H1 (cell line): Measurements from ENCODE around the gene RNASE7. TPM values are rescaled to one million over a fixed set of nuclear protein-coding genes. Genes with fewer than 3 reads are reported as not detected.

Experiments
- CTCF ChIA-PET: fragments of 300-600 bp; sonication (Branson Sonifier 250); formaldehyde crosslinking; loops from one replicate; lab custom pipeline; 2021; ENCODE audit not compliant: partially characterized antibody; lab: Charles Lee
- POLR2A ChIA-PET: fragments of 300-600 bp; sonication (Branson Sonifier 250); formaldehyde crosslinking; loops from one replicate; lab custom pipeline; 2021; ENCODE audit warnings: inconsistent platforms; ENCODE audit not compliant: partially characterized antibody; lab: Charles Lee
- DNase-seq, 2 experiments: peaks; one replicate each; pipeline versions ENCODE4 v3.0.0 to v3.0.0-alpha.2; 2010 to 2022; ENCODE audit warnings: low spot score in 2 of 2, low read depth in 1 of 2, mixed read lengths in 1 of 2
- FAIRE-seq: peaks from 2 replicates; lab custom pipeline; 2011; peaks lifted over from hg19 to GRCh38; lab: Jason Lieb, UNC
- H2AFZ ChIP-seq: 2 replicates; pipeline ENCODE4 v1.8.1; 2012; ENCODE audit warnings: low read length, inconsistent platforms
- H2AK5ac ChIP-seq: 2 replicates; pipeline ENCODE4 v1.6.1; 2013; ENCODE audit warnings: low read depth, low read length
- H2BK120ac ChIP-seq: replicated peaks from 2 replicates; pipeline ENCODE3; 2013; ENCODE audit warnings: low read depth, low read length, inconsistent platforms
- H2BK12ac ChIP-seq: 2 replicates; pipeline ENCODE4 v1.6.1; 2013; ENCODE audit warnings: low read depth, low read length
- H2BK15ac ChIP-seq: 2 replicates; pipeline ENCODE4 v1.6.1; 2013; ENCODE audit warnings: low read length
- H2BK20ac ChIP-seq: 2 replicates; pipeline ENCODE4 v1.6.1; 2013; ENCODE audit warnings: low read length
- H2BK5ac ChIP-seq: 2 replicates; pipeline ENCODE4 v1.6.1; 2013; ENCODE audit warnings: low read depth, low read length
- H3K14ac ChIP-seq: 2 replicates; pipeline ENCODE4 v1.6.1; 2013; ENCODE audit warnings: inconsistent platforms; ENCODE audit not compliant: insufficient read length
- H3K18ac ChIP-seq: 2 replicates; pipeline ENCODE4 v1.6.1; 2013; ENCODE audit warnings: low read length; ENCODE audit errors: extremely low read depth
- H3K23ac ChIP-seq: 2 replicates; pipeline ENCODE4 v1.6.1; 2013; ENCODE audit warnings: inconsistent platforms; ENCODE audit not compliant: insufficient read length
- H3K23me2 ChIP-seq: 2 replicates; pipeline ENCODE4 v1.6.1; 2013; ENCODE audit warnings: low read depth, low read length
- H3K27ac ChIP-seq: 2 replicates; pipeline ENCODE4 v1.6.1; 2011; ENCODE audit warnings: low read depth, low read length, inconsistent platforms
- H3K27me3 ChIP-seq, 4 experiments: replicated peaks in 1 of 4; 1 replicate in 1 of 4; 2 replicates in 3 of 4; pipeline versions ENCODE4 v1.6.1 to v1.8.1; 2011 to 2013; ENCODE audit warnings: low read length in 3 of 4, mild to moderate bottlenecking in 3 of 4, inconsistent platforms in 2 of 4, mixed read lengths in 2 of 4, moderate library complexity in 1 of 4; ENCODE audit not compliant: control insufficient read depth in 3 of 4, insufficient read depth in 3 of 4; ENCODE audit errors: extremely low read depth in 1 of 4
- H3K36me3 ChIP-seq, 4 experiments: 2 replicates each; pipeline versions ENCODE4 v1.6.1 to v1.8.1; 2011 to 2013; ENCODE audit warnings: mild to moderate bottlenecking in 4 of 4, low read length in 3 of 4, moderate library complexity in 2 of 4, control low read depth in 1 of 4, inconsistent platforms in 1 of 4; ENCODE audit not compliant: insufficient read depth in 4 of 4, control insufficient read depth in 2 of 4
- H3K4ac ChIP-seq: replicated peaks from 2 replicates; pipeline ENCODE3; 2013; ENCODE audit warnings: low read length, low read depth, mixed read lengths, inconsistent platforms; ENCODE audit not compliant: insufficient read length
- H3K4me1 ChIP-seq, 4 experiments: replicated peaks in 1 of 4; 1 replicate in 1 of 4; 2 replicates in 3 of 4; pipeline versions ENCODE4 v1.6.1 to v1.8.1; 2011 to 2013; ENCODE audit warnings: low read length in 3 of 4, inconsistent platforms in 2 of 4, mixed read lengths in 1 of 4; ENCODE audit not compliant: insufficient read depth in 4 of 4, control insufficient read depth in 3 of 4
- H3K4me2 ChIP-seq, 2 experiments: 2 replicates each; pipeline versions ENCODE4 v1.6.1 to v1.8.1; 2011 to 2013; ENCODE audit warnings: low read depth in 2 of 2, low read length in 2 of 2, control low read depth in 1 of 2, inconsistent platforms in 1 of 2, mild to moderate bottlenecking in 1 of 2; ENCODE audit not compliant: insufficient read depth in 1 of 2
- H3K4me3 ChIP-seq, 4 experiments: fragments of 200-600, 300-600 bp in 1 of 4; sonication (generic), shearing (Covaris generic), sonication (Bioruptor Twin) in 1 of 4; 2 replicates each; pipeline versions ENCODE4 v1.5.1 to v1.8.1; 2011 to 2016; ENCODE audit warnings: low read length in 4 of 4, low read depth in 3 of 4, control low read depth in 2 of 4, inconsistent platforms in 2 of 4, mild to moderate bottlenecking in 2 of 4, mixed read lengths in 1 of 4, moderate library complexity in 1 of 4; ENCODE audit not compliant: insufficient read depth in 2 of 4; ENCODE audit errors: extremely low read depth in 1 of 4
- H3K56ac ChIP-seq: replicated peaks from 2 replicates; pipeline ENCODE3; 2013; ENCODE audit warnings: low read depth, mild to moderate bottlenecking, mixed read lengths, low read length, inconsistent platforms; ENCODE audit not compliant: insufficient read length
- H3K79me1 ChIP-seq: 2 replicates; pipeline ENCODE4 v1.6.1; 2013; ENCODE audit warnings: low read depth, low read length, control low read depth
- H3K79me2 ChIP-seq, 2 experiments: 2 replicates each; pipeline versions ENCODE4 v1.6.1 to v1.8.1; 2012 to 2013; ENCODE audit warnings: low read length in 2 of 2, mild to moderate bottlenecking in 2 of 2, inconsistent platforms in 1 of 2; ENCODE audit not compliant: insufficient read depth in 2 of 2, control insufficient read depth in 1 of 2
- H3K9ac ChIP-seq, 4 experiments: replicated peaks in 1 of 4; 1 replicate in 1 of 4; 2 replicates in 3 of 4; pipeline versions ENCODE4 v1.6.1 to v1.8.1; 2011 to 2013; ENCODE audit warnings: low read depth in 3 of 4, low read length in 3 of 4, control low read depth in 2 of 4, mild to moderate bottlenecking in 2 of 4, moderate library complexity in 2 of 4, inconsistent platforms in 1 of 4; ENCODE audit errors: extremely low read depth in 1 of 4
- H3K9me3 ChIP-seq, 2 experiments: 2 replicates each; pipeline versions ENCODE4 v1.6.1 to v1.8.1; 2012 to 2013; ENCODE audit warnings: mild to moderate bottlenecking in 2 of 2, moderate library complexity in 2 of 2, control low read depth in 1 of 2, inconsistent platforms in 1 of 2, low read depth in 1 of 2, low read length in 1 of 2, mixed read lengths in 1 of 2; ENCODE audit not compliant: insufficient read depth in 2 of 2
- H4K20me1 ChIP-seq, 2 experiments: replicated peaks in 1 of 2; 2 replicates each; pipeline versions ENCODE3 to v1.8.1; 2011 to 2013; ENCODE audit warnings: inconsistent platforms in 2 of 2, low read length in 2 of 2, mild to moderate bottlenecking in 1 of 2; ENCODE audit not compliant: insufficient read depth in 2 of 2, control insufficient read depth in 1 of 2
- H4K5ac ChIP-seq: 2 replicates; pipeline ENCODE4 v1.6.1; 2013; ENCODE audit warnings: low read length, low read depth, mixed read lengths, inconsistent platforms; ENCODE audit not compliant: insufficient read length
- H4K8ac ChIP-seq: 2 replicates; pipeline ENCODE4 v1.8.0; 2013; ENCODE audit warnings: mild to moderate bottlenecking, moderate library complexity, low read length, inconsistent platforms; ENCODE audit not compliant: insufficient read depth; ENCODE audit errors: extremely low read depth
- H4K91ac ChIP-seq: replicated peaks from 2 replicates; pipeline ENCODE3; 2013; ENCODE audit warnings: low read length, mixed read lengths, inconsistent platforms; ENCODE audit not compliant: insufficient read length
- ASH2L ChIP-seq: fragments of 200-600, 300-600 bp; sonication (generic); IDR thresholded peaks from one replicate; pipeline ENCODE4 v1.7.1; 2017; ENCODE audit warnings: low read length
- CEBPB ChIP-seq: IDR thresholded peaks from 2 replicates; pipeline ENCODE4 v1.6.1; 2012; ENCODE audit warnings: low read depth, low read length
- CHD2 ChIP-seq: IDR thresholded peaks from 2 replicates; pipeline ENCODE4 v1.6.1; 2012; ENCODE audit warnings: low read length, improper control_type of control experiment
- KDM1A ChIP-seq: fragments of 200-600, 300-600 bp; sonication (generic); IDR thresholded peaks from 2 replicates; pipeline ENCODE4 v1.7.1; 2016; ENCODE audit warnings: mild to moderate bottlenecking, low read length, borderline replicate concordance
- PHF8 ChIP-seq: fragments of 200-600 bp; sonication (generic); conservative IDR thresholded peaks from 2 replicates; pipeline ENCODE4 v1.7.1; 2012; ENCODE audit warnings: low read depth, mild to moderate bottlenecking, inconsistent platforms, low read length, moderate library complexity
- RXRA ChIP-seq: IDR thresholded peaks from 2 replicates; pipeline ENCODE4 v1.6.1; 2011; ENCODE audit warnings: low read depth, mild to moderate bottlenecking, low read length, moderate library complexity; ENCODE audit not compliant: insufficient read depth
- SIRT6 ChIP-seq: IDR thresholded peaks from one replicate; pipeline ENCODE4 v1.7.1; 2012; ENCODE audit warnings: low read length, inconsistent platforms
- TAF7 ChIP-seq: optimal IDR thresholded peaks from 2 replicates; pipeline ENCODE3; 2011; ENCODE audit warnings: low read depth, mild to moderate bottlenecking, inconsistent platforms, low read length, moderate library complexity, borderline replicate concordance
- WGBS, 2 experiments: shearing (Covaris generic) in 1 of 2; methylation state at CpG; one replicate each; pipeline versions ENCODE4 v1.1.6 to v1.1.7; 2013 to 2015; ENCODE audit warnings: low lambda C conversion rate in 2 of 2, mixed read lengths in 2 of 2, inconsistent platforms in 1 of 2, low coverage in 1 of 2, missing lambda C conversion rate in 1 of 2; ENCODE audit not compliant: insufficient replicate concordance in 2 of 2, insufficient coverage in 1 of 2, insufficient read length in 1 of 2; ENCODE audit errors: extremely low coverage in 1 of 2, missing lambda C conversion rate in 1 of 2; 5-methylcytosine and 5-hydroxymethylcytosine counted together
- polyA plus RNA-seq, 7 experiments: library from polyadenylated mRNA; depleted of rRNA in 3 of 7; stranded (reverse) in 5 of 7; unstranded in 2 of 7; fragments of >200 nt in 5 of 7; fragments of 200-250 nt in 2 of 7; gene quantifications; 1 replicate in 5 of 7; 2 replicates in 1 of 7; 4 replicates in 1 of 7; pipeline versions ENCODE4 v1.2.1 to v1.2.3, GENCODE V29; 2011 to 2013; ENCODE audit warnings: missing spikeins in 2 of 7, mixed read lengths in 2 of 7
- total RNA-seq: library from RNA; stranded (reverse); fragmentation: NEBNext Ultra II Directional; extraction: Animal tissue kit (Norgen Biotek cat#: 25700); gene quantifications from 2 replicates; pipeline ENCODE4 v1.2.1, GENCODE V29; 2021

RNASE7 gene
- total and polyA plus RNA-seq, 2 of the 8 experiments (the other 6 are each of a cell fraction or from before 2014, with no cell fraction given), result not detected

GRCh38 chr14:21016413-21017190 is 25.6 kb upstream of the RNASE7 start:
- Histone ChIP-seq H3K56ac (no peak overlapping the region), H3K23ac (no peak overlapping the region), H3K4me1 (peaks cover 2 to 7% (median 5%) of the 10 kb centered on the region in 4 experiments; a peak in 5 of 7 replicates), H3K27me3 (no peaks in the 10 kb centered on the region), H3K79me1 (no peaks in the 10 kb centered on the region), H2BK5ac (no peak overlapping the region), H2AK5ac (no peak overlapping the region), H3K14ac (no peak overlapping the region), H2BK12ac (no peak overlapping the region), H3K4me2 (no peak overlapping the region), H2BK120ac (no peak overlapping the region), H4K91ac (no peak overlapping the region), H3K9me3 (no peaks in the 10 kb centered on the region), H3K4me3 (no peak overlapping the region), H3K18ac (no peak overlapping the region), H3K9ac (no peak overlapping the region), H2BK15ac (no peak overlapping the region), H3K36me3 (peaks cover 0 to 5% (median under 1%) of the 10 kb centered on the region in 4 experiments; a peak in 3 of 8 replicates), H2BK20ac (no peak overlapping the region), H3K27ac (no peak overlapping the region), H3K4ac (no peak overlapping the region), H4K8ac (no peak overlapping the region), H2AFZ (no peak overlapping the region), H4K5ac (no peak overlapping the region), H4K20me1 (no peaks in the 10 kb centered on the region), H3K79me2 (no peaks in the 10 kb centered on the region), H3K23me2 (no peaks in the 10 kb centered on the region)
- POLR2A ChIA-PET, result interaction anchor here (0.6 to 2.8 kb wide), 6 partner anchors 8 to 71 kb away, joined by 3 to 36 read pairs (median 7); partner anchors contain the start of genes NDRG2 and RNASE7
- FAIRE-seq (no peak), DNase-seq (no peak)
- CTCF ChIA-PET, result interaction anchor here (0.9 to 16.1 kb wide), 16 partner anchors 9 to 601 kb away, joined by 3 to 371 read pairs (median 41); partner anchors contain the start of genes ARHGEF40, RNASE13, RNASE7 and SLC39A2
- TF ChIP-seq SIRT6 (no peak), PHF8 (no peak), CHD2 (no peak), KDM1A (no peak), TAF7 (no peak), CEBPB (no peak), ASH2L (no peak), RXRA (no peak)
- WGBS, 2 experiments, result 86% methylated on average over 9 of the region's 9 CpGs; no CpG with 5 or more reads in 1 of the 2 experiments
